Prostate gland (tissue), 2 donors: ENCODE results near the gene TMEM11. TPM values are rescaled to one million over a fixed set of nuclear protein-coding genes. Genes with fewer than 3 reads are reported as not detected.

Experiments used
- DNase-seq: peaks from one replicate; pipeline ENCODE4 v3.0.0-alpha.2; 2019; ENCODE audit warnings: low spot score
- H3K27ac ChIP-seq, 2 donors: fragments of 200-600 bp; sonication (generic); 2 replicates each; pipeline ENCODE4 v1.5.1; 2017 to 2019
- H3K27me3 ChIP-seq: fragments of 200-600 bp; sonication (generic); replicated peaks from 2 replicates; pipeline ENCODE4 v1.5.1; 2019; ENCODE audit not compliant: insufficient read depth
- H3K36me3 ChIP-seq, 2 donors: fragments of 200-600 bp; sonication (generic); 1 replicate in 1 of 2; 2 replicates in 1 of 2; pipeline versions ENCODE4 v1.5.1 to v1.8.1; 2017 to 2019
- H3K4me1 ChIP-seq: fragments of 200-600 bp; sonication (generic); replicated peaks from 2 replicates; pipeline ENCODE4 v1.5.1; 2019
- H3K4me3 ChIP-seq, 2 donors: fragments of 200-600 bp; sonication (generic); 2 replicates each; pipeline ENCODE4 v1.5.1; 2017 to 2019
- H3K9me3 ChIP-seq: fragments of 200-600 bp; sonication (generic); 2 replicates; pipeline ENCODE4 v1.5.1; 2017
- CTCF ChIP-seq, 4 experiments: fragments of 200-600 bp in 2 of 4; fragments of 450-650 bp in 2 of 4; sonication (generic) in 2 of 4; IDR thresholded peaks; 1 replicate in 3 of 4; 2 replicates in 1 of 4; pipeline ENCODE4 v1.5.1; 2016 to 2019; ENCODE audit warnings: antibody characterized with exemption in 4 of 4, mild to moderate bottlenecking in 2 of 4, moderate library complexity in 2 of 4
- POLR2A ChIP-seq: fragments of 450-650 bp; IDR thresholded peaks from one replicate; pipeline ENCODE4 v1.6.1; 2016; ENCODE audit warnings: antibody characterized with exemption, mild to moderate bottlenecking
- POLR2AphosphoS5 ChIP-seq: sonication (generic); formaldehyde crosslinking; IDR thresholded peaks from one replicate; pipeline ENCODE4 v1.6.1; 2017; ENCODE audit warnings: antibody characterized with exemption
- WGBS: methylation state at CpG from one replicate; pipeline ENCODE4 v1.1.5; 2018; 5-methylcytosine and 5-hydroxymethylcytosine counted together
- intact Hi-C: fragments of 100-400 bp; cut with DNase I; formaldehyde crosslinking; loops from one replicate; pipeline ENCODE4 v1.14.2; 2022
- total RNA-seq, 2 donors: library from RNA; depleted of rRNA; stranded (reverse); fragments of >200 nt; gene quantifications; one replicate each; pipeline ENCODE4 v1.1.0, GENCODE V29; 2016

Gene TMEM11
- total RNA-seq, 2 donors from 2014 or later, result 33.1 to 44.1 TPM

GRCh38 chr17:21250854-21251253 lies 36.9 kb upstream of the TMEM11 start:
- H3K4me3 ChIP-seq, result no peak overlapping the region
- no peaks in the 10 kb centered on the region for H3K9me3 ChIP-seq
- H3K4me1 ChIP-seq, result peaks cover 9% of the 10 kb centered on the region
- no peaks in the 10 kb centered on the region for H3K27me3 ChIP-seq
- no peaks in the 10 kb centered on the region for H3K36me3 ChIP-seq
- H3K27ac ChIP-seq, result no peak overlapping the region
- WGBS, result 37% methylated on average over 4 of the region's 4 CpGs
- intact Hi-C loops, result loop anchor here (5.0 kb wide), 1 partner anchor 34 kb away; no protein-coding TSS in a partner anchor
- DNase-seq, result no peak
- TF ChIP-seq CTCF (IDR thresholded peaks at IDR 0.05) (no peak), POLR2A (no peak), POLR2AphosphoS5 (no peak)

GRCh38 chr17:21249920-21250703 lies 36.2 kb upstream of the TMEM11 start:
- peaks cover 9% of the 10 kb centered on the region for H3K4me1 ChIP-seq
- intact Hi-C loops, result loop anchor here (5.0 to 10.0 kb wide), 2 partner anchors 33 to 125 kb away; partner anchors contain the start of gene DHRS7B
- H3K4me3 ChIP-seq, result no peak overlapping the region
- no peaks in the 10 kb centered on the region for H3K36me3 ChIP-seq
- no peak for DNase-seq
- no peaks in the 10 kb centered on the region for H3K9me3 ChIP-seq
- H3K27ac ChIP-seq, result no peak overlapping the region
- H3K27me3 ChIP-seq, result no peaks in the 10 kb centered on the region
- no peak for TF ChIP-seq POLR2A
- TF ChIP-seq CTCF (IDR thresholded peaks at IDR 0.05), result no peak
- no peak for TF ChIP-seq POLR2AphosphoS5
- 49% methylated on average over 7 of the region's 7 CpGs for WGBS

- H3K4me1 ChIP-seq, result peaks cover 9% of the 10 kb centered on the region
- WGBS, result 89% methylated on average over 11 of the region's 12 CpGs
- TF ChIP-seq POLR2A (no peak), CTCF (IDR thresholded peaks at IDR 0.05) (no peak), POLR2AphosphoS5 (no peak)
- H3K9me3 ChIP-seq, result no peaks in the 10 kb centered on the region
- intact Hi-C loops, result loop anchor here (10.0 kb wide), 1 partner anchor 124 kb away; the partner anchor contains the start of gene DHRS7B
- H3K27ac ChIP-seq, result no peak overlapping the region
- no peak for DNase-seq
- H3K4me3 ChIP-seq, result no peak overlapping the region
- no peaks in the 10 kb centered on the region for H3K27me3 ChIP-seq
- H3K36me3 ChIP-seq, result no peaks in the 10 kb centered on the region
These were observed 35.3 kb upstream of the TMEM11 start for GRCh38 chr17:21249086-21249795.

GRCh38 chr17:21248500-21248899 lies 34.5 kb upstream of the TMEM11 start:
- Histone ChIP-seq H3K9me3 (no peaks in the 10 kb centered on the region), H3K27ac (no peak overlapping the region), H3K27me3 (no peaks in the 10 kb centered on the region), H3K36me3 (no peaks in the 10 kb centered on the region), H3K4me1 (peaks cover 9% of the 10 kb centered on the region), H3K4me3 (no peak overlapping the region)
- no peak for TF ChIP-seq CTCF (IDR thresholded peaks at IDR 0.05)
- no peak for TF ChIP-seq POLR2AphosphoS5
- no peak for TF ChIP-seq POLR2A
- WGBS, result 87% methylated on average over 4 of the region's 4 CpGs
- DNase-seq, result no peak
- intact Hi-C loops, result loop anchor here (10.0 kb wide), 1 partner anchor 124 kb away; the partner anchor contains the start of gene DHRS7B
